GM18867 (cell line): ENCODE measurements around the gene NOSTRIN.
"Not testable (repeated sequence)": the region's sequence is repeated elsewhere in the genome, so short reads cannot be mapped to it uniquely, and the experiment has no call there.

Source experiments
- ATAC-seq: cut with Tn5 transposase; IDR thresholded peaks from one replicate; pipeline ENCODE4 v1.9.1; 2021; ENCODE audit warnings: mild to moderate bottlenecking, moderate library complexity; ENCODE audit not compliant: unreplicated experiment

Gene NOSTRIN

DNA sequence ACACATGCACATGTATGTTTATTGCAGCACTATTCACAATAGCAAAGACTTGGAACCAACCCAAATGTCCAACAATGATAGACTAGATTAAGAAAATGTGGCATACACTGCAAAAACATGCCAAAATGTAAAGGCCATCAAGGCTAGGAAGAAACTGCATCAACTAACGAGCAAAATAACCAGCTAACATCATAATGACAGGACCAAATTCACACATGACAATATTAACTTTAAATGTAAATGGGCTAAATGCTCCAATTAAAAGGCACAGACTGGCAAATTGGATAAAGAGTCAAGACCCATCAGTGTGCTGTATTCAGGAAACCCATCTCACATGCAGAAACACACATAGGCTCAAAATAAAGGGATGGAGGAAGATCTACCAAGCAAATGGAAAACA, 64.7 kb downstream of the NOSTRIN start:
- ATAC-seq = not testable (repeated sequence)

DNA sequence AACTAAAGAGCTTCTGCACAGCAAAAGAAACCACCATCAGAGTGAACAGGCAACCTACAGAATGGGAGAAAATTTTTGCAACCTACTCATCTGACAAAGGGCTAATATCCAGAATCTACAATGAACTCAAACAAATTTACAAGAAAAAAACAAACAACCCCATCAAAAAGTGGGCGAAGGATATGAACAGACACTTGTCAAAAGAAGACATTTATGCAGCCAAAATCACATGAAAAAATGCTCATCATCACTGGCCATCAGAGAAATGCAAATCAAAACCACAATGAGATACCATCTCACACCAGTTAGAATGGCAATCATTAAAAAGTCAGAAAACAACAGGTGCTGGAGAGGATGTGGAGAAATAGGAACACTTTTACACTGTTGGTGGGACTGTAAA, 67.9 kb downstream of the NOSTRIN start:
- ATAC-seq = not testable (repeated sequence)

- not testable (repeated sequence) for ATAC-seq
Measured at GRCh38 chr2:168870824-168871223, 68.4 kb downstream of the NOSTRIN start.

DNA sequence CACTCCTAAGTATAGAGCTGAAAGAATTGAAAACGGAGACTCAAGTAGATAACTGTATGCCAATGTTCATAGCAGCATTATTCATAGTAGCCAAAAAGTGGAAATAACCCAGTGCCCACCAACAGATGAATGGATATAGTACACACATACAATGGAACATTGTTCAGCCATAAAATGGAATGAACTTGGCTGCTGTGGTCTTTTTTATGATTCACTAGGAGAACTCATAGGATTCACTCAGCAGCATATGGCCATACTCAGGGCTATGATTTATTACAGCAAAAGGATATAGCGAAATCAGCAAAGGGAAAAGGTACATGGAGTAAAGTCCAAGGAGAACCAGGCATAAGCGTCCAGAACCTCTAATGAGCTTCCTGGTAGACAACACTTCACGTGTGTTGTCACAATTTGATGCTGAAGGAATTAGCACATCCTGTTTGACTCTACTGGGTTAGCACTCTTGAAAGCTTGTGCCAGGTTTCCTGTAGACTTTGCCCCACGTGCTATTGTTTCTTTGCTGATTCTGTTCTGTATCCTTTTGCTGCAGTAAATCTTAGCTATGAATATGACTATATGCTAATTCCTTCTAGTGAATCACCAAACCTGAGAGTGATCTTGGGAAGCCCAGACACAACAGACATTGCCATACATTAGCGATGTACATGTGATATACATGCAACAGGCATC, 72.1 kb downstream of the NOSTRIN start:
- ATAC-seq = no peak

- ATAC-seq = not testable (repeated sequence)
Measured at GRCh38 chr2:168882163-168882562, 79.7 kb downstream of the NOSTRIN start.

- no peak for ATAC-seq
Measured at GRCh38 chr2:168884975-168885374, 82.5 kb downstream of the NOSTRIN start.

DNA sequence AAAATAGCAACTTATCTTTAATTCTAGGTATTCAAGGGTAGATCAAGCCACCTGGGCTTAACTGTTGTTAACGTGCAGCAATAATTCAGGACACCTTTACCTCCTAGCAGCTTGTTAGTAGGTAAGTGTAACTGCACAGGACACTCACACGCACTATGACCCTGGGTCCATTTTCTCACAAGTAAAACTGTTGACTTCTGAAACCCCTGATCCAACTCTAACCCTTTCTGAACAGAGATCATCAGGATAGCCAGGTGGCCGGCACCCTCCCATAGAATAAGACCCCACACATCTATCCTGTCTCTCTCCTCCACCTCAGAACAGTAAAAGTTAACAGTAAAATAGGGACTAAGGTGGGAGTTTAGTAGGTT, 87.2 kb downstream of the NOSTRIN start:
- ATAC-seq = no peak

DNA sequence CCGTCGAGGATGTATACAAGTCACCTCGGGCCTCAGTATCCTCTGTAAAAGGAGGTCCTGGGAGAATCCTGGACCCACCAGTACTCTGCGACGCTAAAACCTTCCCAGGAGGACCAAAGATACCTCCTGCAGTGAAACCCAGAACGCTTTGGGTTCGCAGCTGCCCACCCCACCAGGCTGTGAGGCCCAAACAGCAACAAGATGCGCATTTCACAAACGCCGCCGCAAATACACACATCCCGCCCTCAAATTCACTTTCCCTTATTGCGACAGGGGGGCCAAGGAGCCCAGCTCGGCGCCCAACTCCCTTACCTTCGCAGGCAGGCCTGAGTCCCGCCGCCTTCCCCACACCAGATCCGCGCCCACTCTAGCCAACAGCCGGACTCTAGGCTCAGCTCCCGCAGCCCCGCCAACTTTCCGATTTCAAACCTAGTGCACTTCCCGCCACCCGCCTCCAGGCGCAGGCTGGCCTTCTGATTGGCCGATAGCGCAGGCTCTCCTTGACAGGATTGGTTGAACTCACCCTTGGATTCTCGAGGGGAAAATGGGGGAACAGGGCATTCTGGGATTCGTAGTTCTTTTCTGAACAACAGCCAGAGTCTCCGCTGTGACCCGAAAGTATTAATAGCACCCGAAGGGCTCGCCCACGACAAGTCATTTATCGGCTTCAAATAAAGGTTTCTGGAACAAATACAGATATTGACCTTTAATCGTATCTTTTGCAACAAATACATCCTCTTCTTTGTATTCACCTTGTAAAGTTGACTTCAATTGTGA, 87.8 kb downstream of the NOSTRIN start, which contains the start of gene SPC25:
TSS of gene SPC25 (minus strand) at position 425 of the 777 bp plus-strand sequence. CDS start 911 bp downstream, outside the sequence.
- peak; percentile 100 for ATAC-seq

DNA sequence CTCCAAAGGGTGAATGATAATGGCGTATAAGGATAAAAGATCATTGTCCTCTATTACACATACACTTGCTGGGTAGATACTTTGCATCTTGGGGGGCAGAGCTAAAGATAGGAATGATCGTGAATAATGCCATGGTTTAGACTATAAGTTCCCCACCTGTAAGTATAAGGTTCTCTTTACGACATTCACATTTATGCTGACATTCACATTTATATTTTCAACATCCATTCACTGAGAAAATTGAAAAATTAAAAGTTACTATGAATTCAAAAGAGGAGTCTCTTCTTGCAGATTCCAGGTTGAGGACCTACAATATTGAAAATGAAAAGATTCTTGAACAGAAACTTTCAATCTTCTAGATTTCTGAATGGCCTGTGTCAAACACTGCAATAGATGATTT, 89.9 kb downstream of the NOSTRIN start:
- no peak for ATAC-seq

- ATAC-seq = no peak
Measured at GRCh38 chr2:168894101-168894500, 91.7 kb downstream of the NOSTRIN start.

GRCh38 chr2:168894720-168895119, 92.3 kb downstream of the NOSTRIN start:
- ATAC-seq = no peak

GRCh38 chr2:168895771-168896170, 93.3 kb downstream of the NOSTRIN start:
- no peak for ATAC-seq

DNA sequence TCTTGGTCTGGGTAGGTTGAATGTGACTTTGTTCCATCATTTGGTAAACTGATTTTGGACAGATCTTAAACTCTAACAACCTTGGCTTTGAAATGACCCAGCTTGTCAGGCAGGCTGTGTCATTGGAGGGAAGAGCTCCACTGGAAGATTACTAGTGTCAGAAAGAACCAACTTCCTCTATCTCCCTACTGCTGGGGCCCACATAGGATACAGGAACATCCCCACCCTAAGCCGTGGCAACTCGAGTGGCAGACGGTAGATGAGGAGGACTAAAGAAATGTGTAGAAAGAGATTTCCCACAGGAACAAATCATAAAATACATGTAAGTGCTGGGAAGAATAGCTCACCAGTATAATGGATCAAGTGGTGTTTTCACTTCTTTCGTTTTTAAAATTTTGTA, 94.3 kb downstream of the NOSTRIN start:
- no peak for ATAC-seq

- ATAC-seq = no peak
Measured at GRCh38 chr2:168897449-168897848, 95.0 kb downstream of the NOSTRIN start.

DNA sequence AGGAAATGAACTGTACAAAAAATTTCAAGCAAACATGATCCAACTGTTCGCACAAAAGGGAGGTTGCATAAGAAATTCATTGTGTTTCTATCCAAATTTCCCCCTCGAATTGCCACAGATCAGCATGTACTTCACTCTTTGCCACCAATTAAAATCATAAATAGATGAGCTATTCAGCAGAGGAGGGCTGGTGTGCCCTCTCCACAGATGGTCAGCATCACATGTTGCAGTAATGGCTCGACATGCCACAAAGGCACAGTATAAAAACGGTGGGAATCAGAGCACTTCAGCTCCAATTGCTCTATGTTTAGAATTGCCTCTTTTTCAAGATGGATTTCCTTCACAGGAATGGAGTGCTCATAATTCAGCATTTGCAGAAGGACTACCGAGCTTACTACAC, 98.6 kb downstream of the NOSTRIN start, which contains the start of gene G6PC2:
TSS of gene G6PC2 (plus strand) at position 289 of the 400 bp plus-strand sequence. CDS start at position 330, 41 bp downstream.
- no peak for ATAC-seq

GRCh38 chr2:168903888-168904287, 101.5 kb downstream of the NOSTRIN start:
- ATAC-seq = no peak

- no peak for ATAC-seq
Measured at GRCh38 chr2:168904358-168904757, 101.9 kb downstream of the NOSTRIN start.

DNA sequence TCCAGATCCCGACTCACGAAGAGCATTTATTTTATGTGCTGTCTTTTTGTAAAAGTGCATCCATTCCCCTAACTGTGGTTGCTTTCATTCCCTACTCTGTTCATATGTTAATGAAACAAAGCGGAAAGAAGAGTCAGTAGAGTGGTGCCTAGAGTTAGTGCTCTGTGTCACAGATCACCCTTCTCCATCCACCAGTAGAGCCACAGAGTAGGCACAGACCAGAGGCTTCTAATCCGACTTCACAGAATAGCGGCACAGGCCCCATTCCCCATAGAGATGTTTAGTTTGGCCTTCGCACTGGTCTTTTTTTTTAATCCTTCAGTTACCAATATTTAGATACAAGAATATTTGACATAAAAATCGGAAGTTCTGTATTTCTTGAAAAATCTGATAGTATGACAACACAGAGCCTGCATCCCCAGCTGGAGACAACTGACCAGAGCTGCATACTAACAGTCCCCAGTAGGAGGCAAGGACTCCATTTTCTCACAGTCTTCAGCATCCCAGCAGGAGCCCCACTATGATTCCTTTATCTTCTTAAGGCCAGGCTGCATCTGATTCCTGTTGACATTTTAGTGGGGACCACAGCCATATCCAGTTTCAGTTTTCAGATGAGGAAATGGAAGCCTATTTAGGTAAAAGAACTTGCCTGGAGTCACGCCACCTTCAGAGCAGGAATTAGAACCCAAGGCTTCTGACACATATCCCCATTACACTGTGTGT, 105.7 kb downstream of the NOSTRIN start:
- ATAC-seq = no peak

GRCh38 chr2:168910330-168910729, 107.9 kb downstream of the NOSTRIN start:
- no peak for ATAC-seq

DNA sequence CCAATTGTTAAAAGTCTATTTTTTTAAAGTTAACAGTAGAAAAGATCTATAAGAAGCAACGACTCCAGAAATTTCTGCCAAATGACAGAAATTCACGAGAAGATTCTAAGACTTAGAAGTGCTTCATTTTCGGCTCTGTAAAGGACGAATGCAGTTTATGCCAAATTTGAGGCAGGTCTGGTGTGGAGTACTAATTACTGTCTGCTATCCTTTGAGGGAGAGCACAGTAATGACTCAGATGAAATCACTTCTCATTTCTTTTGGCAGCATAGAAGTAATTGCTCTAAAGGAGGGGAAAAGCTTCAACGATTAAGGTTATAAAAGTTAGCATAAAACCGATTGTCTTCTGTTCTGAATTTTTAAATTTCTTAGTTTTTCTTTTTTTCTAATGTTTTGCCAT, 110.0 kb downstream of the NOSTRIN start:
- no peak for ATAC-seq

DNA sequence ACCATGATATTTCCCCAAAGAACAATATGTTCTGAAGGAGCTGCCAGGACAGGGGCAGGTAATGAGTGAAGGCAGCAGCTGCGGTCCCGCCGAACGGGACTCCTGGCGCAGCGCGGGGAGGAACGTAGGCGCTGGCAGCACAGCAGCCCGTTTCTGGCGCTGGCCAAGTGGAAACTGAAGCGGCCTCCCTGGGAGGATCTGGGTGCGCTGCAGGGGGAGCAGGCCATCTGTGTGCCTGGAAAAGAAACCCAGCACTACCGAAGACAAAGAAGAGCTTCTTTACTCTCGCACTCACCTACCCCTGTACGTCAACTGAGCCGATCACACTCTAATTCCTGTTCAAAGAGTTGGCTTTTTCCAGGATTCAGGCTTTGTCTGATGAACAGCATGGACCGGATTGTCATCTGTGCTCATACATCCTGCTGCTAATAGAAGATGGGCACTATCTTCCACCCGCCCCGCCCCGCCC, 110.5 kb downstream of the NOSTRIN start:
- ATAC-seq = no peak
